ENCODE measurements around the gene HLTF.

The HLTF gene

DNA sequence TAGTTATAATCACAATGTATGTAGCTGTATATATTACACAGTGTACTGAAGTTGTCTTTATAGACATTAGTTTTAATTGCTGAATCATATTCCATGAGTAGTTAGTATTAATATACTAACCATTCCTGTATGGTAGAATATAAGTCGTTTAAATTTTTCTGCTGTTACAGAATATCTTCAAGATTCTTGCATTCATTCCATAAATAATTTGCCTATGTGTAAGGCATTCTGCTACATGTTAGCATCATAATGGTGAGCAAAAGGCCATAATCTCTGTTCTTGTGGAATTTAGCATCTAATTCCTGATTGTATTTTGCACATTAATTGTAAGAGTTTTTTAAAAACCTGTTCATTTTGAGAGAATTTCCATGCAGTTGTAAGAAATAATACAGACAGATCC, 80.9 kb downstream of the HLTF start:
- Histone ChIP-seq H3K27me3 (ENCODE audit: insufficient read depth, low read length) (no peaks in the 10 kb centered on the region), H3K36me3 (ENCODE audit: insufficient read depth, low read length) (peaks cover 9% of the 10 kb centered on the region; the same call in 1 of the 2 replicates), H3K27ac (ENCODE audit: low read depth, low read length) (no peak overlapping the region), H3K4me3 (ENCODE audit: low read depth, low read length) (no peak overlapping the region), H2AFZ (ENCODE audit: low read length, unreplicated experiment) (no peak overlapping the region), H3K79me2 (ENCODE audit: control insufficient read depth, insufficient read depth, low read length, unreplicated experiment) (no peaks in the 10 kb centered on the region), H3K4me1 (ENCODE audit: control insufficient read depth, insufficient read depth, low read length, unreplicated experiment) (peaks cover 8% of the 10 kb centered on the region)

DNA sequence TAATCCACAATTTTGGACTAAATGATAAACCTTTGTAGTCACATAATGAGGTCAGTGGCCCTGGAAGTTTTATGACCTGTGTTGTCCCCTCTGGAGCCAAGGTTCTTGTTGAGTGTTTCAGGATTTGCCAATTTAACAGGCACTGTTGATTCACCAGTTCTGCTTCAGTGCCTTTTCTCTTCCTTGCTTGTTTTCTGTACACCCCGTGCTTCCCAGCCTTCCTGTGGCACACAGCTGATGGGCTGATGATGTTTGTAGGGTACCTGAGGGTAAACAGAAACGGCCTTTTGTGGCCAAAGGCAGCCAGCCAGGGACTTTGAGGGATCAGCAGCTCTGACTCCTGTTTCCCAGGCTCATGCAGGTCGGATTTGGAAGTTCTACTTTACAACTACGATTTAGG, 81.7 kb downstream of the HLTF start:
- Histone ChIP-seq H3K36me3 (ENCODE audit: insufficient read depth, low read length) (peaks cover 9% of the 10 kb centered on the region; the same call in 1 of the 2 replicates), H2AFZ (ENCODE audit: low read length, unreplicated experiment) (peak overlapping the region; percentile 21), H3K4me3 (ENCODE audit: low read depth, low read length) (no peak overlapping the region), H3K27ac (ENCODE audit: low read depth, low read length) (peak overlapping the region; percentile 5; the same call in 1 of the 2 replicates), H3K4me1 (ENCODE audit: control insufficient read depth, insufficient read depth, low read length, unreplicated experiment) (peaks cover 16% of the 10 kb centered on the region), H3K27me3 (ENCODE audit: insufficient read depth, low read length) (no peaks in the 10 kb centered on the region), H3K79me2 (ENCODE audit: control insufficient read depth, insufficient read depth, low read length, unreplicated experiment) (no peaks in the 10 kb centered on the region)

GRCh38 chr3:149003653-149004305, 82.6 kb downstream of the HLTF start:
- H3K4me3 ChIP-seq (ENCODE audit: low read depth, low read length), result no peak overlapping the region
- no peak overlapping the region for H3K27ac ChIP-seq (ENCODE audit: low read depth, low read length)
- H3K79me2 ChIP-seq (ENCODE audit: control insufficient read depth, insufficient read depth, low read length, unreplicated experiment), result no peaks in the 10 kb centered on the region
- peaks cover 6% of the 10 kb centered on the region; the same call in 1 of the 2 replicates for H3K36me3 ChIP-seq (ENCODE audit: insufficient read depth, low read length)
- no peaks in the 10 kb centered on the region for H3K27me3 ChIP-seq (ENCODE audit: insufficient read depth, low read length)
- no peak overlapping the region for H2AFZ ChIP-seq (ENCODE audit: low read length, unreplicated experiment)
- H3K4me1 ChIP-seq (ENCODE audit: control insufficient read depth, insufficient read depth, low read length, unreplicated experiment), result peaks cover 22% of the 10 kb centered on the region

- Histone ChIP-seq H3K79me2 (ENCODE audit: control insufficient read depth, insufficient read depth, low read length, unreplicated experiment) (no peaks in the 10 kb centered on the region), H3K4me1 (ENCODE audit: control insufficient read depth, insufficient read depth, low read length, unreplicated experiment) (peaks cover 26% of the 10 kb centered on the region), H3K27ac (ENCODE audit: low read depth, low read length) (no peak overlapping the region), H3K36me3 (ENCODE audit: insufficient read depth, low read length) (peaks cover 2% of the 10 kb centered on the region; the same call in 1 of the 2 replicates), H3K27me3 (ENCODE audit: insufficient read depth, low read length) (no peaks in the 10 kb centered on the region), H3K4me3 (ENCODE audit: low read depth, low read length) (no peak overlapping the region), H2AFZ (ENCODE audit: low read length, unreplicated experiment) (no peak overlapping the region)
Observed at GRCh38 chr3:149001727-149002126, 84.6 kb downstream of the HLTF start.

GRCh38 chr3:149000206-149000745, 86.1 kb downstream of the HLTF start:
- Histone ChIP-seq H3K27ac (ENCODE audit: low read depth, low read length) (no peak overlapping the region), H3K79me2 (ENCODE audit: control insufficient read depth, insufficient read depth, low read length, unreplicated experiment) (no peaks in the 10 kb centered on the region), H3K36me3 (ENCODE audit: insufficient read depth, low read length) (peaks cover 9% of the 10 kb centered on the region; the same call in 1 of the 2 replicates), H3K27me3 (ENCODE audit: insufficient read depth, low read length) (no peaks in the 10 kb centered on the region), H3K4me3 (ENCODE audit: low read depth, low read length) (no peak overlapping the region), H2AFZ (ENCODE audit: low read length, unreplicated experiment) (no peak overlapping the region), H3K4me1 (ENCODE audit: control insufficient read depth, insufficient read depth, low read length, unreplicated experiment) (peaks cover 20% of the 10 kb centered on the region)

- H3K36me3 ChIP-seq (ENCODE audit: insufficient read depth, low read length), result peaks cover 9% of the 10 kb centered on the region; the same call in 1 of the 2 replicates
- no peak overlapping the region for H3K27ac ChIP-seq (ENCODE audit: low read depth, low read length)
- H3K4me1 ChIP-seq (ENCODE audit: control insufficient read depth, insufficient read depth, low read length, unreplicated experiment), result peaks cover 20% of the 10 kb centered on the region
- H3K79me2 ChIP-seq (ENCODE audit: control insufficient read depth, insufficient read depth, low read length, unreplicated experiment), result no peaks in the 10 kb centered on the region
- no peaks in the 10 kb centered on the region for H3K27me3 ChIP-seq (ENCODE audit: insufficient read depth, low read length)
- H3K4me3 ChIP-seq (ENCODE audit: low read depth, low read length), result no peak overlapping the region
- H2AFZ ChIP-seq (ENCODE audit: low read length, unreplicated experiment), result no peak overlapping the region
Observed at GRCh38 chr3:148999806-149000205, 86.5 kb downstream of the HLTF start.

GRCh38 chr3:148998715-148999423, 87.5 kb downstream of the HLTF start:
- peaks cover 9% of the 10 kb centered on the region; the same call in 1 of the 2 replicates for H3K36me3 ChIP-seq (ENCODE audit: insufficient read depth, low read length)
- peak overlapping the region; percentile 20 for H3K4me3 ChIP-seq (ENCODE audit: low read depth, low read length)
- peak overlapping the region; percentile 64 for H2AFZ ChIP-seq (ENCODE audit: low read length, unreplicated experiment)
- H3K4me1 ChIP-seq (ENCODE audit: control insufficient read depth, insufficient read depth, low read length, unreplicated experiment), result peaks cover 20% of the 10 kb centered on the region
- no peaks in the 10 kb centered on the region for H3K79me2 ChIP-seq (ENCODE audit: control insufficient read depth, insufficient read depth, low read length, unreplicated experiment)
- no peaks in the 10 kb centered on the region for H3K27me3 ChIP-seq (ENCODE audit: insufficient read depth, low read length)
- H3K27ac ChIP-seq (ENCODE audit: low read depth, low read length), result peak overlapping the region; percentile 15; the same call in 1 of the 2 replicates

- Histone ChIP-seq H3K27ac (ENCODE audit: low read depth, low read length) (0 out of 2 replicates have a peak overlapping the region, but pooled peaks have one; percentile 15), H3K4me3 (ENCODE audit: low read depth, low read length) (peak overlapping the region; percentile 20; the same call in 1 of the 2 replicates), H2AFZ (ENCODE audit: low read length, unreplicated experiment) (peak overlapping the region; percentile 64), H3K79me2 (ENCODE audit: control insufficient read depth, insufficient read depth, low read length, unreplicated experiment) (peaks cover 3% of the 10 kb centered on the region), H3K27me3 (ENCODE audit: insufficient read depth, low read length) (no peaks in the 10 kb centered on the region), H3K36me3 (ENCODE audit: insufficient read depth, low read length) (peaks cover 9% of the 10 kb centered on the region; the same call in 1 of the 2 replicates), H3K4me1 (ENCODE audit: control insufficient read depth, insufficient read depth, low read length, unreplicated experiment) (peaks cover 20% of the 10 kb centered on the region)
Observed at GRCh38 chr3:148998297-148998696, 88.0 kb downstream of the HLTF start.

- Histone ChIP-seq H3K27me3 (ENCODE audit: insufficient read depth, low read length) (no peaks in the 10 kb centered on the region), H3K4me1 (ENCODE audit: control insufficient read depth, insufficient read depth, low read length, unreplicated experiment) (peaks cover 20% of the 10 kb centered on the region), H3K36me3 (ENCODE audit: insufficient read depth, low read length) (peaks cover 9% of the 10 kb centered on the region; the same call in 1 of the 2 replicates), H2AFZ (ENCODE audit: low read length, unreplicated experiment) (no peak overlapping the region), H3K4me3 (ENCODE audit: low read depth, low read length) (no peak overlapping the region), H3K79me2 (ENCODE audit: control insufficient read depth, insufficient read depth, low read length, unreplicated experiment) (peaks cover 10% of the 10 kb centered on the region), H3K27ac (ENCODE audit: low read depth, low read length) (no peak overlapping the region)
Observed at GRCh38 chr3:148997623-148998022, 88.7 kb downstream of the HLTF start.

GRCh38 chr3:148992635-148993255, 93.6 kb downstream of the HLTF start:
- Histone ChIP-seq H3K79me2 (ENCODE audit: control insufficient read depth, insufficient read depth, low read length, unreplicated experiment) (peaks cover 18% of the 10 kb centered on the region), H3K27me3 (ENCODE audit: insufficient read depth, low read length) (no peaks in the 10 kb centered on the region), H3K36me3 (ENCODE audit: insufficient read depth, low read length) (0 out of 2 replicates have a peak, but pooled peaks cover 6% of the 10 kb centered on the region), H3K27ac (ENCODE audit: low read depth, low read length) (no peak overlapping the region), H2AFZ (ENCODE audit: low read length, unreplicated experiment) (no peak overlapping the region), H3K4me3 (ENCODE audit: low read depth, low read length) (peak overlapping the region; percentile 95), H3K4me1 (ENCODE audit: control insufficient read depth, insufficient read depth, low read length, unreplicated experiment) (peaks cover 4% of the 10 kb centered on the region)
